WTC11 (cell line): Measurements from ENCODE around the gene DEPDC5. TPM values are rescaled to one million over a fixed set of nuclear protein-coding genes. Genes with fewer than 3 reads are reported as not detected.

Experiments used
- ATAC-seq: fragments of 200-7000 bp; cut with Tn5 transposase; 2 replicates; pipeline ENCODE4 v1.10.0; 2021; ENCODE audit warnings: mild to moderate bottlenecking, moderate library complexity
- CTCF ChIA-PET: fragments of 300-600 bp; sonication (Branson Sonifier 250); formaldehyde crosslinking; loops from one replicate; lab custom pipeline; 2021; ENCODE audit warnings: antibody characterized with exemption; lab: Charles Lee
- POLR2A ChIA-PET: fragments of 350-600 bp; sonication (Branson Sonifier 250); formaldehyde crosslinking; loops from one replicate; lab custom pipeline; 2021; ENCODE audit warnings: antibody characterized with exemption; lab: Charles Lee
- DNase-seq: peaks from one replicate; pipeline ENCODE4 v3.0.0; 2021; ENCODE audit warnings: low spot score
- H3K27ac Mint-ChIP-seq: 2 replicates; pipeline ENCODE4 v1.8.0; 2021; ENCODE audit warnings: mixed read lengths
- H3K27me3 Mint-ChIP-seq: 2 replicates; pipeline ENCODE4 v1.8.0; 2021; ENCODE audit warnings: low read depth, mild to moderate bottlenecking, moderate library complexity, mixed read lengths
- H3K36me3 Mint-ChIP-seq: 2 replicates; pipeline ENCODE4 v1.8.0; 2021; ENCODE audit warnings: mixed read lengths
- H3K4me1 Mint-ChIP-seq: 2 replicates; pipeline ENCODE4 v1.8.0; 2022; ENCODE audit warnings: mixed read lengths
- H3K4me3 Mint-ChIP-seq: 2 replicates; pipeline ENCODE4 v1.8.0; 2021; ENCODE audit warnings: mild to moderate bottlenecking, moderate library complexity, mixed read lengths
- H3K9me3 Mint-ChIP-seq: 2 replicates; pipeline ENCODE4 v1.8.0; 2021; ENCODE audit warnings: mixed read lengths
- ARID4B ChIP-seq: sonication (generic); formaldehyde crosslinking; IDR thresholded peaks from 2 replicates; pipeline ENCODE4 v1.8.0; 2023; ENCODE audit warnings: missing genetic modification reagents, mild to moderate bottlenecking, borderline replicate concordance
- ATF6 ChIP-seq: sonication (generic); formaldehyde crosslinking; IDR thresholded peaks from 2 replicates; pipeline ENCODE4 v1.8.1; 2023; ENCODE audit warnings: mild to moderate bottlenecking, missing genetic modification reagents
- E2F5 ChIP-seq: sonication (generic); formaldehyde crosslinking; IDR thresholded peaks from 2 replicates; pipeline ENCODE4 v1.8.1; 2022; ENCODE audit warnings: mild to moderate bottlenecking, moderate library complexity, missing genetic modification reagents
- ERG ChIP-seq: fragments of 250-450 bp; sonication (Bioruptor Pico); IDR thresholded peaks from 2 replicates; pipeline ENCODE4 v1.8.0; 2021; ENCODE audit warnings: mild to moderate bottlenecking
- FOXP4 ChIP-seq: sonication (generic); formaldehyde crosslinking; IDR thresholded peaks from 2 replicates; pipeline ENCODE4 v1.8.0; 2022; ENCODE audit warnings: mild to moderate bottlenecking, missing genetic modification reagents
- JAZF1 ChIP-seq: fragments of 250-450 bp; sonication (Bioruptor Pico); IDR thresholded peaks from 2 replicates; pipeline ENCODE4 v1.9.0; 2021; ENCODE audit warnings: moderate library complexity, mild to moderate bottlenecking, inconsistent platforms
- PREB ChIP-seq: sonication (generic); formaldehyde crosslinking; IDR thresholded peaks from 2 replicates; pipeline ENCODE4 v1.8.1; 2022; ENCODE audit warnings: mild to moderate bottlenecking, missing genetic modification reagents, moderate library complexity, borderline replicate concordance
- RORB ChIP-seq: fragments of 250-450 bp; sonication (Bioruptor Pico); IDR thresholded peaks from 2 replicates; pipeline ENCODE4 v1.9.0; 2021; ENCODE audit warnings: mild to moderate bottlenecking
- STAT6 ChIP-seq: sonication (generic); formaldehyde crosslinking; conservative IDR thresholded peaks from 2 replicates; pipeline ENCODE4 v1.8.1; 2023; ENCODE audit warnings: mild to moderate bottlenecking, low read depth, missing genetic modification reagents, moderate library complexity
- TEAD4 ChIP-seq: sonication (generic); formaldehyde crosslinking; IDR thresholded peaks from 2 replicates; pipeline ENCODE4 v1.8.0; 2022; ENCODE audit warnings: mild to moderate bottlenecking, missing genetic modification reagents
- USF1 ChIP-seq: sonication (generic); formaldehyde crosslinking; IDR thresholded peaks from 2 replicates; pipeline ENCODE4 v1.8.0; 2022; ENCODE audit warnings: mild to moderate bottlenecking, missing genetic modification reagents
- ZBTB43 ChIP-seq: sonication (generic); formaldehyde crosslinking; IDR thresholded peaks from 2 replicates; pipeline ENCODE4 v1.8.1; 2023; ENCODE audit warnings: mild to moderate bottlenecking, missing genetic modification reagents
- ZNF281 ChIP-seq: sonication (generic); formaldehyde crosslinking; IDR thresholded peaks from 2 replicates; pipeline ENCODE4 v1.8.0; 2023; ENCODE audit warnings: mild to moderate bottlenecking, missing genetic modification reagents
- total RNA-seq: library from RNA; stranded (reverse); gene quantifications from 3 replicates; pipeline ENCODE4 v1.2.3, GENCODE V29; 2021

Gene DEPDC5
- total RNA-seq, 1 experiment from 2014 or later, result 40.5 TPM

- no peaks in the 10 kb centered on the region for H3K27me3 Mint-ChIP-seq
- DNase-seq, result no peak
- no peak for ATAC-seq
- CTCF ChIA-PET, result interaction anchor here (1.5 kb wide), 1 partner anchor 49 kb away, joined by 5 read pairs; no protein-coding TSS in a partner anchor
- no peaks in the 10 kb centered on the region for H3K36me3 Mint-ChIP-seq
- no peaks in the 10 kb centered on the region for H3K4me1 Mint-ChIP-seq
- peak overlapping the region; percentile 60; the same call in 1 of the 2 replicates for H3K27ac Mint-ChIP-seq
- no peak for TF ChIP-seq PREB (CRISPR knock-in tag)
- no peak for TF ChIP-seq JAZF1 (CRISPR knock-in tag)
- TF ChIP-seq ATF6, result no peak
- TF ChIP-seq ARID4B (CRISPR knock-in tag), result no peak
- no peak for TF ChIP-seq RORB (CRISPR knock-in tag)
- TF ChIP-seq USF1, result no peak
- TF ChIP-seq TEAD4 (CRISPR knock-in tag), result no peak
- TF ChIP-seq ZNF281 (CRISPR knock-in tag), result no peak
- no peak for TF ChIP-seq ERG (CRISPR knock-in tag)
- TF ChIP-seq ZBTB43 (CRISPR knock-in tag), result no peak
- TF ChIP-seq E2F5 (CRISPR knock-in tag), result no peak
- no peak for TF ChIP-seq FOXP4 (CRISPR knock-in tag)
- TF ChIP-seq STAT6 (CRISPR knock-in tag), result no peak
- no peaks in the 10 kb centered on the region for H3K9me3 Mint-ChIP-seq
- POLR2A ChIA-PET, result no interaction called here
- H3K4me3 Mint-ChIP-seq, result no peak overlapping the region
Measured at GRCh38 chr22:31921106-31921505, 167.3 kb downstream of the DEPDC5 start.
